ENCODE measurements around the gene SCML1. TPM values are rescaled to one million over a fixed set of nuclear protein-coding genes. Genes with fewer than 3 reads are reported as not detected.
A peak's percentile ranks its signal among the peaks of the same experiment; 100 is the strongest.

SCML1 gene
- total and polyA plus RNA-seq, 2 of the 4 experiments (the other 2 are of a cell fraction), result 4.1 to 12.2 TPM

GRCh38 chrX:17788439-17788838 lies 51.1 kb downstream of the SCML1 start:
- no peaks in the 10 kb centered on the region for H3K79me1 ChIP-seq (ENCODE audit: low read depth in 1 of 2, low read length in 2 of 2)
- intact Hi-C loops (cut with micrococcal nuclease) (loop anchor here (10.0 kb wide), 1 partner anchor 426 kb away; no protein-coding TSS in a partner anchor), dilution Hi-C loops (cut with HindIII; ENCODE audit: low sequenced_read_pairs, unreplicated experiment) (no loop called here), in situ Hi-C loops (cut with MboI; ENCODE audit: low sequenced_read_pairs) (no loop called here)
- no peak overlapping the region for H3K14ac ChIP-seq (replicated peaks; ENCODE audit: low read depth, low read length)
- H3K9me3 ChIP-seq (ENCODE audit: control insufficient read depth, insufficient read depth, low read length), result no peaks in the 10 kb centered on the region
- no peak overlapping the region for H3K4me3 ChIP-seq (ENCODE audit: insufficient read depth, low read depth, low read length)
- no peak overlapping the region for H3K4me2 ChIP-seq (ENCODE audit: low read depth, low read length)
- H2AK5ac ChIP-seq (ENCODE audit: low read depth, low read length), result no peak overlapping the region
- H4K91ac ChIP-seq (ENCODE audit: insufficient read depth, low read depth, low read length), result no peak overlapping the region
- H2BK20ac ChIP-seq (ENCODE audit: low read depth, low read length), result no peak overlapping the region
- no peak overlapping the region for H2BK5ac ChIP-seq (ENCODE audit: low read depth, low read length, poor library complexity, severe bottlenecking)
- no peak overlapping the region for H3K23ac ChIP-seq (ENCODE audit: low read depth, low read length)
- H3K27ac ChIP-seq (ENCODE audit: insufficient read depth, low read length), result no peak overlapping the region
- DNase-seq, result peak; percentile 16
- no peaks in the 10 kb centered on the region for H3K9me1 ChIP-seq (ENCODE audit: insufficient read depth, low read length)
- TF ChIP-seq, protein P1, sequence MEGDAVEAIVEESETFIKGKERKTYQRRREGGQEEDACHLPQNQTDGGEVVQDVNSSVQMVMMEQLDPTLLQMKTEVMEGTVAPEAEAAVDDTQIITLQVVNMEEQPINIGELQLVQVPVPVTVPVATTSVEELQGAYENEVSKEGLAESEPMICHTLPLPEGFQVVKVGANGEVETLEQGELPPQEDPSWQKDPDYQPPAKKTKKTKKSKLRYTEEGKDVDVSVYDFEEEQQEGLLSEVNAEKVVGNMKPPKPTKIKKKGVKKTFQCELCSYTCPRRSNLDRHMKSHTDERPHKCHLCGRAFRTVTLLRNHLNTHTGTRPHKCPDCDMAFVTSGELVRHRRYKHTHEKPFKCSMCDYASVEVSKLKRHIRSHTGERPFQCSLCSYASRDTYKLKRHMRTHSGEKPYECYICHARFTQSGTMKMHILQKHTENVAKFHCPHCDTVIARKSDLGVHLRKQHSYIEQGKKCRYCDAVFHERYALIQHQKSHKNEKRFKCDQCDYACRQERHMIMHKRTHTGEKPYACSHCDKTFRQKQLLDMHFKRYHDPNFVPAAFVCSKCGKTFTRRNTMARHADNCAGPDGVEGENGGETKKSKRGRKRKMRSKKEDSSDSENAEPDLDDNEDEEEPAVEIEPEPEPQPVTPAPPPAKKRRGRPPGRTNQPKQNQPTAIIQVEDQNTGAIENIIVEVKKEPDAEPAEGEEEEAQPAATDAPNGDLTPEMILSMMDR (conservative IDR thresholded peaks at IDR 0.05; ENCODE audit: low read depth, low read length), result peak; percentile 47
- TF ChIP-seq RAD21 (IDR thresholded peaks at IDR 0.05; ENCODE audit: low read length) (peak; percentile 57), SMC3 (IDR thresholded peaks at IDR 0.05; ENCODE audit: low read depth, low read length) (peak; percentile 30; the same call in 1 of the 2 replicates), MXI1 (IDR thresholded peaks at IDR 0.05; ENCODE audit: borderline replicate concordance, low read depth, low read length) (no peak)
- no peak overlapping the region for H4K5ac ChIP-seq (ENCODE audit: low read depth, low read length)
- H3K27me3 ChIP-seq (ENCODE audit: control insufficient read depth, insufficient read depth, low read length), result peaks cover 1% of the 10 kb centered on the region; the same call in 1 of the 2 replicates
- no peak overlapping the region for H3K18ac ChIP-seq (ENCODE audit: low read depth, low read length)
- BruUV-seq (replicated peaks), result no TSS peak
- H3K4me1 ChIP-seq (ENCODE audit: control insufficient read depth, insufficient read depth, low read length), result no peaks in the 10 kb centered on the region
- ChIA-PET CTCF (no interaction called here), POLR2A (ENCODE audit: unreplicated experiment) (no interaction called here)
- H3K9ac ChIP-seq (ENCODE audit: low read depth, low read length), result no peak overlapping the region
- WGBS, 2 experiments (ENCODE audit: extremely low coverage in 2 of 2, insufficient read length in 1 of 2), result no CpG with 5 or more reads among the region's 4 CpGs
- H2BK15ac ChIP-seq (ENCODE audit: low read depth, low read length), result no peak overlapping the region
- H3K56ac ChIP-seq (ENCODE audit: extremely low read depth, insufficient read depth, low read length), result no peak overlapping the region
- H2AK9ac ChIP-seq (replicated peaks; ENCODE audit: low read depth, low read length, poor library complexity), result no peak overlapping the region
- no peak overlapping the region for H2BK120ac ChIP-seq (ENCODE audit: low read depth, low read length)
- H3K4ac ChIP-seq (ENCODE audit: low read depth, low read length), result no peak overlapping the region
- no peak overlapping the region for H2AFZ ChIP-seq (replicated peaks; ENCODE audit: low read length, poor library complexity)
- peak; percentile 68 for ATAC-seq (ENCODE audit: low read depth)
- H4K8ac ChIP-seq (ENCODE audit: low read depth in 2 of 2, low read length in 2 of 2), result no peak overlapping the region
- H4K20me1 ChIP-seq (ENCODE audit: insufficient read depth, low read length), result no peaks in the 10 kb centered on the region
- no peaks in the 10 kb centered on the region for H3K36me3 ChIP-seq (ENCODE audit: control insufficient read depth, insufficient read depth, low read length)

All from IMR-90 (cell line).